Hypothalamus (tissue), 51 donors: ENCODE results near the gene TRIM23.

Source experiments
- DNase-seq, 51 donors: peaks; one replicate each; lab custom pipeline; 2025; lab: John Stamatoyannopoulos, UW

TRIM23 gene

DNA sequence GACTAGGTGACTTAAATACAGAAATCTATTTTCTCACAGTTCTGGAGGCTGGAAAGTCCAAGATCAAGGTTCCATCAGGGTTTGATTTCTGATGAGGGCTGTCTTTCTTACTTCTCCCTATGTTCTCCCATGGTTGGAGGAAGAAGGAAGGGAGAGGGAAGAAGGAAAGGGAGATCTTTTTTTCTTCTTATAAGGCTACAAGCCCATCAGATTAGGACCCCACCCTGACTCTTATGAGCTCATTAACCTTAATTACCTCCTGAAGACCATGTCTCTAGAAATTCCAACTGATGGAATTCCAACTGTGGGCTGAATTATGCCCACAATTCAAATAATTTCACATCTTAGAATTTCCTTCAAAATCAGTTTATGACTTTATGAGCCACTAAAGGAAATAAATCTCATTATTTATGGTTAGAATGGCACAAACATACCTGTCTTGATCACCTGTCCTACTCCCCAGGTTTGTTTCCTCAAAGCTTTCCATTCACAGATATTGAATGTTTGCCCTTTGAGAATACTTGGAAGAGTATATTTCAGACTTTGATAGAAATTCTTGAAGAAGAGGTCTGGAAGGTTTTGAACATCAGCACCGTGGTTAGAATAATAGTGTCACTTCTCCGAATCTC, 53.4 kb downstream of the TRIM23 start:
- DNase-seq = no peak

DNA sequence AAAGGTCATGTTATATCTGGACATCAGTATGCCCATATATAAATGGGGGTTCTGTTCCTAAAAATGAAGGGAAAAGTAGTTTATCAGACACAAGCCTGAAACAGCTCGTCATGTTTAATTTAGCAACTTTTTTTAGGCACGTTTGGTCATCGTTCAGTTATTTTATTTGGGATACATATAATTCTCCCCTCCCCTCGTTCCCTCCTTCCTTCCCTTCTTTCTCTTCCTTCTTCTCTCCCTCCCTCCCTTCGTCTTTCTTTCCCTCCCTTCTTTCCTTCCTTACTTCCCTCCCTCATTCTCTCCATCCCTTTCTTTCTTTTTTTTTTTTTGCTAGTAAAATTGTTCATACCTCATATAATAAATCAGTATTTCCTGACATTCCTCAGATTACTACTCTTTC, 57.6 kb downstream of the TRIM23 start:
- DNase-seq = no peak

GRCh38 chr5:65563777-65564176, 60.4 kb downstream of the TRIM23 start:
- no peak for DNase-seq

DNA sequence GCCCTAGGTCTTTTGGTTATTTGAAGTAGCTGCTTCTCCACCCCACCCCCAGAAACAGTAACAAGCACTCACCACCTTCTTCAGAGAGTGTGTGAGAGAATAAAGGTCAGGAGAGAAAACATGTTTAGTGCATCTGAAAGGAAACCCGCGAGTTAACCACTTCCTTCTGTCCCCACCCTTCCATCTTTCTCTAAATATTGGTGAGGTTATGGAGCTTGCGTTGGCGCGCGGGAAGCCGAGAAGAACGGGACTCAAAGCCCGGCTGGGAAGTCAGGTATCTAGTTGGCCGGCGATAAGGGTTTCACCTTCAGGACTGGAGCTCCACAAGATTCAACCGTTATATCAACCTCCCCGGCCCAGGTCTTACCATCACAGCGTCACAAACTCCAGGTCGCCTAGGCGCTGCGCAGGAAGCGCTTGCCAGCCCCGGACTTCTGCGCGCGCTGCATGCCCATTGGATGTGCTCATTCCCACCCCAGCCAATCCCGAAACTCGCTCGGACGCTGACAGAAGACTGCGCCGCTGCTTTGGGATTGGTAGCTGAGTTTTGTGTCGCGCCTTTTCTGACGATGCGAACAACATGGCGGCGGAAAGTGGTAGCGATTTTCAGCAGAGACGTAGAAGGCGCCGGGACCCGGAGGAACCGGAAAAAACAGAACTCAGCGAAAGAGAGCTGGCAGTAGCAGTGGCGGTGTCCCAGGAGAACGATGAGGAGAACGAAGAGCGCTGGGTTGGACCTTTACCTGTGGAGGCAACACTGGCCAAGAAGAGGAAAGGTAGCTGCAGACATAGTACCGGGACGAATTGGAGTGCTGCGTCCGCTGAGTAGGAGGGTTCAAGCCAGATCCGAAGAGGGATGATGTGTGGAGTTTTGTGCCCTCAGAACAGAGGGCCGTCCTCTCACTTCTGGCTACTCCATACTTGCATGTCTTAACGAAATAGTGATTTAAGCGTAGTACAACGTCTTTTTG, 61.1 kb downstream of the TRIM23 start, which contains the start of the genes CENPK and PPWD1:
CENPK (minus strand) TSS at position 438 of the 971 bp plus-strand sequence. CDS start 8,261 bp downstream, outside the sequence.
PPWD1 (plus strand) TSS at position 566 of the 971 bp plus-strand sequence; CDS start at position 581, 15 bp downstream.
- peak; percentile 56 to 96 (median 87) for DNase-seq

DNA sequence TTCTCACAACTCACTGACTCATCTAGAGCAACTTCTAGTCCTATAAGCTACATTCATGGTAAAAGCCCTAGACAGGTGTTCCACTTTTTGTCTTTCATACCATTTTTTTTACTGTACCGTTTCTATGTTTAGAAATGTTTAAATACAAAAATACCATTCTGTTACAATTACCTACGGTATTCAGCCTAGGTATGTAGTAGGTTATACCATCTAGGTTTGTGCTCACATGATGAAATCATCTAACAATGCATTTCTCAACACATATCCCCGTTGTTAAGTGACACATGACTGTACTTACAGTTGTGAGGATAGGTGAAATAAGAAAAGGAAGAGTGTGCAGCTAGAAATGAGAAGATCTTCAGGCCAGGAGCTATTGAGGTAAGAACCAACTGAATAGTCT, 67.4 kb downstream of the TRIM23 start:
- DNase-seq = no peak

GRCh38 chr5:65556181-65556580, 68.0 kb downstream of the TRIM23 start:
- DNase-seq = no peak

- DNase-seq = no peak
Measured at GRCh38 chr5:65555287-65555686, 68.8 kb downstream of the TRIM23 start.

- no peak for DNase-seq
Measured at GRCh38 chr5:65553941-65554340, 70.2 kb downstream of the TRIM23 start.

GRCh38 chr5:65548281-65548680, 75.9 kb downstream of the TRIM23 start:
- DNase-seq = no peak

DNA sequence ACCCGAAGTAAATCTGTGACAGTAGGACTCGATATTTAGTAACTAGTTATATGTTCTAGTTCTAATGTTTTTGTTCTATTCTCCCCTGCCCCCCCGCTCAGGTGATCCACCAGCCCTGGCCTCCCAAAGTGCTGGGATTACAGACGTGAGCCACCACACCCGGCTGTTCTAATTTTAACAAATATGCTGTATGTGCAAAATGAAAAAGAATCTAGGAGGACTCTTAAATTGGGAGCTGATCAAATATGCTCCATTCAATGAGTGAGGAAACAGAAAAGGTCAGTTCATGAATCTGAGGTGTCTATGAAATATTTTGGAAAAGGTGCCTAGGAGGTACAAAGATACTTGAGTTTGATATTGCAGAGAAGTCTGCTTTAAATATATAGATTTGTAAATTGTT, 78.0 kb downstream of the TRIM23 start:
- no peak for DNase-seq

GRCh38 chr5:65544473-65544872, 79.7 kb downstream of the TRIM23 start:
- no peak for DNase-seq

DNA sequence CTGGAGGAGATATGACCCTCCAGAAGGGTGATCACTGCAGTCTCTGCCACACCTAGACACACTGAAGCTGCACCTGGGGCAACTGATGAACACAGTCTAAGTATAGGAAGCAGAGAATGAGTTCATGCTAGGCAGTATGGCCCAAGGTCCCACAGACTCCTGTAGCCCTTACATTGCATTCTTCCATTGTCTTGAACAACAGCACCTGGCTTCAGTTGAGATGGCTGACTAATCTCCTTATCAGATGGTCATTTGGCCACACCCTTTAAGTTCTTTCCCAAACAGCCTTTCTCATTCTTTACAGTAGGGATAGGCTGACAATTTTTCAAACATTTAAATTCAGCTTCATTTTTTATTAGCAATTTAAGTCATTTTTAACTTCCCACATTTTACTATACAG, 84.3 kb downstream of the TRIM23 start:
- no peak for DNase-seq
